IPS-18c (cell line): ENCODE data around the gene OSR1.
"Not testable (repeated sequence)": the region's sequence is repeated elsewhere in the genome, so short reads cannot be mapped to it uniquely, and the experiment has no call there.

Source experiments
- H3K4me3 ChIP-seq: 2 replicates; pipeline ENCODE4 v1.7.0; 2013; ENCODE audit warnings: low read depth, mild to moderate bottlenecking, low read length, moderate library complexity; ENCODE audit not compliant: insufficient read depth
- H3K9me3 ChIP-seq: one replicate; pipeline ENCODE4 v1.6.1; 2013; ENCODE audit warnings: mild to moderate bottlenecking, low read length, moderate library complexity; ENCODE audit not compliant: control insufficient read depth, insufficient read depth

Gene OSR1

DNA sequence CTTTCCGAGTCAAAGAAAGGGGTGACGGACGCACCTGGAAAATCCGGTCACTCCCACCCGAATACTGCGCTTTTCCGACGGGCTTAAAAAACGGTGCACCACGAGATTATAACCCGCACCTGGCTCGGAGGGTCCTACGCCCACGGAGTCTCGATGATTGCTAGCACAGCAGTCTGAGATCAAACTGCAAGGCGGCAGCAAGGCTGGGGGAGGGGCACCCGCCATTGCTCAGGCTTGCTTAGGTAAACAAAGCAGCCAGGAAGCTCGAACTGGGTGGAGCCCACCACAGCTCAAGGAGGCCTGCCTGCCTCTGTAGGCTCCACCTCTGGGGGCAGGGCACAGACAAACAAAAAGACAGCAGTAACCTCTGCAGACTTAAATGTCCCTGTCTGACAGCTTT lies 52.4 kb downstream of the OSR1 start:
- not testable (repeated sequence) for H3K9me3 ChIP-seq, H3K4me3 ChIP-seq

DNA sequence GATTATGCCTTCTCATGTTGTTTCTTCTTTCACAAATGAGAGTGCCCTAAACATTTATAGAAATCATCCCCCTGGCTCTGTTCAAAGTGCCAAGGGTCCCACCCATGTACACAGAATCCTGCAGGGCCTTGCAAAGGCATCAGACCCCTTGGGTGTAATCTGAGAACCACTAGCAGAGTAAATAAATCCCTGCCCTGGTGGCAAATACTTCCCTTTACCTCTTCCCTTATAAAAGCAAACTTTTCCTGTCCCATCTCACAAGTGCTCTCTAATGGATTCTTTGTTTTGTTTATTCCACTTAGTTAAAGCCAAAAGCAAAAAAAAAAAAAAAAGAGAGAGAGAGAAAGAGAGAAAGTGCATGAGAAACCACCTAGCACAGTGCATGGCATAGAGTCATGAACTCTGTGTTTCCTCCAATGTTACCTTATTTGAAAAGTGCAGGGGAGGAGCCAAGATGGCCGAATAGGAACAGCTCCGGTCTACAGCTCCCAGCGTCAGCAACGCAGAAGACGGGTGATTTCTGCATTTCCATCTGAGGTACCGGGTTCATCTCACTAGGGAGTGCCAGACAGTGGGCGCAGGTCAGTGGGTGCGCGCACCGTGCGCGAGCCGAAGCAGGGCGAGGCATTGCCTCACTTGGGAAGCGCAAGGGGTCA lies 52.9 kb downstream of the OSR1 start:
- not testable (repeated sequence) for H3K9me3 ChIP-seq, H3K4me3 ChIP-seq

DNA sequence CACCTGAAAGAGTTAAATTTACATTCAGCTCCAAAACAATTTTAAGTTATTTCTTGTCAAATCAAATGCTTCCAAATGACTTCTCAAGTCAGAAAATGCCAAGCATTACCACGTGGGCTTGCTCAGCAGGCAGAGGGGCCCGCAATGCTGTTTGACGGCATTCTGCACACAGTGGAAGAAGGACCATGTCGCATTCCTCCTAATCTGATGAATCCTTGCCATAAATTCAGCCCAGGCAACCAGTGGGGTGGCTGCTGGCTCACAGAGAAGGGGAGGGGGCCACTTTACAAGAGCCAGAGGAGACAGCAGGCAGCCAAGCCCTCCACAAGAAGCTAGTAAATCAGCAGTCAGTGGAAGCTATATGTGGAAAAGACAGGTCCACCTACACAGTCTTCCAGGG lies 56.7 kb downstream of the OSR1 start:
- no peak overlapping the region for H3K4me3 ChIP-seq
- H3K9me3 ChIP-seq, result no peaks in the 10 kb centered on the region
